ENCODE results near the gene TBC1D30. TPM values are rescaled to one million over a fixed set of nuclear protein-coding genes. Genes with fewer than 3 reads are reported as not detected.
"Not testable (repeated sequence)": the region's sequence is repeated elsewhere in the genome, so short reads cannot be mapped to it uniquely, and the experiment has no call there.

The TBC1D30 gene, protein sequence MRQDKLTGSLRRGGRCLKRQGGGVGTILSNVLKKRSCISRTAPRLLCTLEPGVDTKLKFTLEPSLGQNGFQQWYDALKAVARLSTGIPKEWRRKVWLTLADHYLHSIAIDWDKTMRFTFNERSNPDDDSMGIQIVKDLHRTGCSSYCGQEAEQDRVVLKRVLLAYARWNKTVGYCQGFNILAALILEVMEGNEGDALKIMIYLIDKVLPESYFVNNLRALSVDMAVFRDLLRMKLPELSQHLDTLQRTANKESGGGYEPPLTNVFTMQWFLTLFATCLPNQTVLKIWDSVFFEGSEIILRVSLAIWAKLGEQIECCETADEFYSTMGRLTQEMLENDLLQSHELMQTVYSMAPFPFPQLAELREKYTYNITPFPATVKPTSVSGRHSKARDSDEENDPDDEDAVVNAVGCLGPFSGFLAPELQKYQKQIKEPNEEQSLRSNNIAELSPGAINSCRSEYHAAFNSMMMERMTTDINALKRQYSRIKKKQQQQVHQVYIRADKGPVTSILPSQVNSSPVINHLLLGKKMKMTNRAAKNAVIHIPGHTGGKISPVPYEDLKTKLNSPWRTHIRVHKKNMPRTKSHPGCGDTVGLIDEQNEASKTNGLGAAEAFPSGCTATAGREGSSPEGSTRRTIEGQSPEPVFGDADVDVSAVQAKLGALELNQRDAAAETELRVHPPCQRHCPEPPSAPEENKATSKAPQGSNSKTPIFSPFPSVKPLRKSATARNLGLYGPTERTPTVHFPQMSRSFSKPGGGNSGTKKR
- total RNA-seq (under 1 TPM; 0.63 to 0.65 TPM), polyA plus RNA-seq (under 1 TPM in 2 of 3 donors, not detected in 1; 0.08 to 0.51 TPM), total RNA-seq (0 to 0.26 (median 0.12) reads per million in 6 experiments)

DNA sequence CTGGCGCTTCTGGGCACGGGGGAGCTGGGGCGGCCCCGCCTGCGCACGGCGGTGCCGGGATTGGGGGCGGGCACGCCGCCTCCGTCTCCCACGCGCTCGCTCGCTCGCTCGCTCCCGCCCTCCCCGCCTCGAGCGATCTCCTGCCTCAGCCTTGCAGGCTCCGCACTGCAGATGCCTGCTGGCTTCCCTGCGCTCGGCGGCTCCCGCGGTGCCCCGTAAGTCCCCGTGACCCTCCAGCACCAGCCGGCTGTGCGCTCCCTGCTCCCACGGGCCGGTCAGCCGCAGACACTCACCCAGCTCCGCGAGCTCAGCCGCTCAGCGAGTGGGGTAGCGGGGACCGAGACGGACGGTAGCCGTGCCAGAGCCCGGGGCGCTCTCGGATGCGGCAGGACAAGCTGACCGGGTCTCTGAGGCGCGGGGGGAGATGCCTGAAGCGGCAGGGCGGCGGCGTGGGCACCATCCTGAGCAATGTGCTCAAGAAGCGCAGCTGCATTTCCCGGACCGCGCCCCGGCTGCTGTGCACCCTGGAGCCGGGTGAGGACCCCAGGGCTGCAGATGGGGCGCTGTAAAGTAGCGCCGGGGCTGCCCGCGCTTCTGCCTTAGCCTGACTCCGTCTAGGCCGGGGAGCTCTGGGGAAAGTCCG, at the start of gene TBC1D30:
Gene TBC1D30 (plus strand): TSS at position 148 of the 643 bp plus-strand sequence. CDS start 233 bp downstream, at position 381.
- H3K9me3 Mint-ChIP-seq: peaks cover 0 to 14% (median 6%) of the 10 kb centered on the region in 9 donors
- POLR2A ChIA-PET: no interaction called here

DNA sequence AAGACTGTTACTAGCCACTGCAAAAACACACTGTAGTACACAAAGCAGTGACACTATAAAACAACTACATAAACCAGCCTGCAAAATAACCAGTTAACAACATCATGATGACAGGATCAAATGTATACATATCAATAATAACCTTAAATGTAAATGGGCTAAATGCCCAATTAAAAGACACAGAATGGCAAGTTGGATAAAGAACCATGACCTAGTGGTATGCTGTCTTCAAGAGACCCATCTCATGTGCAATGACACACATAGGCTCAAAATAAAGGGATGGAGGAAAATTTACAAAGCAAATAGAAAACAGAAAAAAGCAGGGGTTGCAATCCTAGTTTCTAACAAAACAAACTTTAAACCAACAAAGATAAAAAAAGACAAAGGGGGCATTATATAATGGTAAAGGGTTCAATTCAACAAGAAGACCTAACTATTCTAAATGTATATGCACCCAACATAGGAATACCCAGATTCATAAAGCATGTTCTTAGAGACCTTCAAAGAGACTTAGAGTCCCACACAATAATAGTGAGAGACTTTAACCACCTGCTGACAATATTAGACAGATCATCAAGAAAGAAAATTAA, 49.2 kb upstream of the TBC1D30 start:
- Mint-ChIP-seq H3K9me3 (peaks cover 13 to 59% (median 55%) of the 10 kb centered on the region in 9 donors), H3K27me3 (peaks cover 31 to 64% (median 51%) of the 10 kb centered on the region in 5 donors), H3K36me3 (peaks cover 14 to 39% (median 36%) of the 10 kb centered on the region in 3 donors)
- H3K4me1 Mint-ChIP-seq, DNase-seq, H3K27ac Mint-ChIP-seq, ATAC-seq, H3K4me3 Mint-ChIP-seq: not testable (repeated sequence)
- POLR2A ChIA-PET: interaction anchor here (0.7 kb wide), 1 partner anchor 248 kb away, joined by 4 read pairs; no protein-coding TSS in a partner anchor

More for the DNA sequence above, at the start of gene TBC1D30:
- Mint-ChIP-seq H3K4me1 (peaks cover 10 to 26% (median 18%) of the 10 kb centered on the region in 4 donors), H3K4me3 (peak within 1 kb of the TSS; percentile 67 to 86 (median 74)), H3K36me3 (peaks cover 0 to 16% (median 5%) of the 10 kb centered on the region in 3 donors), H3K27me3 (peaks cover 27 to 72% (median 52%) of the 10 kb centered on the region in 5 donors), H3K27ac (no peak within 1 kb of the TSS)
- DNase-seq (peak in 1 of 10 donors; percentile 7), ATAC-seq (peak; percentile 70 to 73)

DNA sequence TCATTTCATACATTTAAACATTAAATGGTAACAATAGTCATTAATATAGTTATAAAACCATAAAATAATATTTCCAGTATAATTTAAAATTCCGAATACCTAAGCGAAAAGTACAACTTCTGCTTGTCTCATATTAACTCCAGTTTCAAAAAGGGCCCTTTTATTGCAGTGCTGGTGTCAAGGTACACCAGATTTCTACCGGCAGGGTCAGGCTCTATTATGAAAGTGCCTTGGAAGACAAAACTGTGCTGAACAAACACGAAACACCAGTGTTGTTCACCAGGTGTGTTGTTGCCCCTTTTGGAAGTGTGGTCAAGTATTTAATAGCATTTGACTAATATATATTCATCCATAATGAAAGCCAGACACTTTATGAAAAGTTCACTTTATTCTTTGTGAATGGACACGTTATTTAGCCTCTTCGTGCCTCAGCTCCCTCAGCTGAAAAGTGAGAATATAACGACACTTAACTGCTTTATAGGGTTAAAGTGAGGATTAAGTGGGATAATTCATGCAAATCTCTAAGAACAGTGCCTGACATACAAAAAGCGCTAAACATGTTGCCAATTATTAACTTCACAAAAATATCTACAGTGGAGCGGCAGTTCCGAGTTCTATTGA, 45.0 kb upstream of the TBC1D30 start:
- DNase-seq (no peak), ATAC-seq (no peak)
- Mint-ChIP-seq H3K9me3 (peaks cover 12 to 44% (median 36%) of the 10 kb centered on the region in 9 donors), H3K27ac (no peak overlapping the region), H3K4me1 (peaks cover 10 to 20% (median 18%) of the 10 kb centered on the region in 4 donors), H3K27me3 (peaks cover 55 to 86% (median 59%) of the 10 kb centered on the region in 5 donors), H3K4me3 (peak overlapping the region in 9 of 10 donors; percentile 43 to 90 (median 73)), H3K36me3 (peaks cover 14 to 20% (median 19%) of the 10 kb centered on the region in 3 donors)
- POLR2A ChIA-PET: no interaction called here

DNA sequence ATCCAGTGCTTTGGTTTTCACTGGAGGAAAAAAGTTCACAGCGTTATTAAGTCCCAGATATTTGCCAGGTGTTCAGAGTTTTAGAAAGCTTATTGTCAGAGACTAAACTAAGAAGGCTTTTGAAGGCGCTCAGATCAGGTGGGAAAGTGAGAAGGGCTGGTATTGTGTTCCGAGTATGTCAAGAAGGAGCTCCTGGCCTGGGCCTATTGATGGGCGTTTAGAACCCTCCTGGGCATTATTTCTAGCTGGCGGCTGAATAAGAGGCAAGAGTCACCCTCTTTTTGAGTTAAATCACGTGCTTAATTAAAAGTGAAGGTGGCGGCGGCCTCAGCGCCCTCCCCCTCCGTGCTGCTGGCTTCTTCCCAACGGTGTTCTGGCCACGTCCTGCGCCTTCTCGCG, 44.3 kb upstream of the TBC1D30 start:
- no peak for ATAC-seq
- peaks cover 12 to 38% (median 30%) of the 10 kb centered on the region in 9 donors for H3K9me3 Mint-ChIP-seq
- H3K27ac Mint-ChIP-seq: peak overlapping the region in 1 of 10 donors; percentile 9
- H3K4me3 Mint-ChIP-seq: peak overlapping the region; percentile 43 to 90 (median 72)
- peaks cover 14 to 19% (median 18%) of the 10 kb centered on the region in 3 donors for H3K36me3 Mint-ChIP-seq
- peaks cover 10 to 20% (median 18%) of the 10 kb centered on the region in 4 donors for H3K4me1 Mint-ChIP-seq
- POLR2A ChIA-PET: interaction anchor here (2.2 kb wide), 1 partner anchor 20 kb away, joined by 9 read pairs; the partner anchor contains the start of gene GNS
- peaks cover 56 to 88% (median 61%) of the 10 kb centered on the region in 5 donors for H3K27me3 Mint-ChIP-seq
- no peak for DNase-seq

DNA sequence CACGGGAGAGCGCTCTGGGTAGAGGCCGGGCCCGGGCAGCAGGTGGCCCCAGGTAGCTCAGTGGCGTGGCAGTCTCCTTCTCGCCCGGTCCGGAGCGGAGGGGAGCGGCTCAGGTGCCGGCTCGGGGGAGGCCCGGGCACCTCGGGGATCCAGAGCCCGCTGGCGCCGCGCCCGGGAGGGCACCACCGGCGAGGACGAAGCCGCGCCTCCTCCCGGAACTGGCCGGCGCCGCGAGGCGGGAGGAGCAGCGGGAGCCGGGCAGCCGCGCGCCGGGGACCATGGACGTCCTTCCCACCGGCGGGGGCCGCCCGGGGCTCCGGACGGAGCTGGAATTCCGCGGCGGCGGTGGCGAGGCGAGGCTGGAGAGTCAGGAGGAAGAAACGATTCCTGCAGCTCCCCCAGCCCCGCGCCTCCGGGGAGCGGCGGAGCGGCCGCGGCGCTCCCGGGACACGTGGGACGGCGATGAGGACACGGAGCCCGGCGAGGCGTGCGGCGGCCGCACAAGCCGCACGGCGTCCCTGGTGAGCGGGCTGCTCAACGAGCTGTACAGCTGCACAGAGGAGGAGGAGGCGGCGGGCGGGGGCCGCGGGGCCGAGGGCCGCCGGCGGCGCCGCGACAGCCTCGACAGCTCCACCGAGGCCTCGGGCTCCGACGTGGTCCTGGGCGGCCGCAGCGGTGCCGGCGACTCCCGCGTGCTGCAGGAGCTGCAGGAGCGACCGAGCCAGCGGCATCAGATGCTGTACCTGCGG, 43.7 kb upstream of the TBC1D30 start:
- Mint-ChIP-seq H3K36me3 (peaks cover 12 to 15% (median 14%) of the 10 kb centered on the region in 3 donors), H3K4me3 (peak overlapping the region in 9 of 10 donors; percentile 43 to 91 (median 82)), H3K9me3 (peaks cover 7 to 32% (median 25%) of the 10 kb centered on the region in 9 donors), H3K4me1 (peaks cover 10 to 20% (median 18%) of the 10 kb centered on the region in 4 donors), H3K27me3 (peaks cover 53 to 83% (median 60%) of the 10 kb centered on the region in 5 donors), H3K27ac (no peak overlapping the region)
- ATAC-seq (peak; percentile 62 to 68), DNase-seq (peak in 4 of 10 donors; percentile 14 to 22 (median 18))
- POLR2A ChIA-PET: interaction anchor here (2.2 kb wide), 1 partner anchor 21 kb away, joined by 9 read pairs; the partner anchor contains the start of gene GNS

DNA sequence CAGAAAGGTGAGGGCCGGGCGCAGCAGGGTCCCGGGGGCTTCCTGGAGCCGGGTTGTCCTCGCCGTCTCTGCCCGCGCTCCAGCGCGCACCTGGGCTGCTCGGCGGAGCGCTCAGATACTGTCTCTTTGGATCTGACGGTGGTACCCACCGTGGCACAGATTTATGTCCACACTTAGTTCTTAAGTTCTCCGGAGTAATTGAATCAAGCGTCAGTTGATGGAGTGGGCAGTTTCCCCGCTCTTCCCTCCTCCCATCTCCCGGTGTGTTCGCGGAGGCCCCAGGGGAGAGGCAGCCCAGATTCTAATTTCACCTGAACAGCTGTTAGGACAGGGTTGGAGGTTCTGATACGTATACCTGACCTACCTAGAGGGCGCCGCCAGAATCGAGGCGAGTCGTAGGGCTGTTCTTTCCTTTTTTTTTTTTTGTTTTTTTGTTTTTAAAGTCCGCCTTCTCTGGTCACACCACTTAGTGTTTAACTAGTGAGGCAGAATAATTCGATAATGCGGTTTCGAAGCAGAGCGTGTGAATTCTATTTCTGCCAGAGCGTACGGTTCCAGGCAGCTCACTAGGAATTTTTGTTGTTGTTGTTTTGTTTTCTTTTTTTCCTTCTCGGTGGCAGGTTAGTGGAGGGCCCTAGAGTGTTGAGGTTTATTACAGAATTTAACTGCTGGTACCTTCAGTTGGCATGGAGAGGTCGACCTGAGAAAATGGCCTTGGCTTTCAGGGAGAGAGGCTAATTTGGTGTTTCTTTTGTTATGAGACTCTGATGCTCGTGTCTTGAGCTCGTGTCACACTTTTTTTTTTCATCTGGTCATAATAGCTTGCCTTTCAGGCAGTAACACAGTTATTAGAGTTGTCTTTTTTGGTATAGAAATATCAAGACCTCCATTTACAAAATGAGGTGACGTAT, 42.9 kb upstream of the TBC1D30 start:
- ATAC-seq (peak; percentile 62 to 64), DNase-seq (peak in 2 of 10 donors; percentile 20 to 31)
- Mint-ChIP-seq H3K4me1 (peaks cover 10 to 20% (median 18%) of the 10 kb centered on the region in 4 donors), H3K27ac (peak overlapping the region in 3 of 10 donors; percentile 27 to 80 (median 44)), H3K36me3 (peaks cover 4 to 10% (median 9%) of the 10 kb centered on the region in 3 donors), H3K4me3 (peak overlapping the region; percentile 76 to 91 (median 82)), H3K27me3 (peaks cover 46 to 74% (median 60%) of the 10 kb centered on the region in 5 donors), H3K9me3 (peaks cover 0 to 24% (median 16%) of the 10 kb centered on the region in 9 donors)
- POLR2A ChIA-PET: interaction anchor here (2.2 kb wide), 1 partner anchor 22 kb away, joined by 9 read pairs; the partner anchor contains the start of gene GNS

DNA sequence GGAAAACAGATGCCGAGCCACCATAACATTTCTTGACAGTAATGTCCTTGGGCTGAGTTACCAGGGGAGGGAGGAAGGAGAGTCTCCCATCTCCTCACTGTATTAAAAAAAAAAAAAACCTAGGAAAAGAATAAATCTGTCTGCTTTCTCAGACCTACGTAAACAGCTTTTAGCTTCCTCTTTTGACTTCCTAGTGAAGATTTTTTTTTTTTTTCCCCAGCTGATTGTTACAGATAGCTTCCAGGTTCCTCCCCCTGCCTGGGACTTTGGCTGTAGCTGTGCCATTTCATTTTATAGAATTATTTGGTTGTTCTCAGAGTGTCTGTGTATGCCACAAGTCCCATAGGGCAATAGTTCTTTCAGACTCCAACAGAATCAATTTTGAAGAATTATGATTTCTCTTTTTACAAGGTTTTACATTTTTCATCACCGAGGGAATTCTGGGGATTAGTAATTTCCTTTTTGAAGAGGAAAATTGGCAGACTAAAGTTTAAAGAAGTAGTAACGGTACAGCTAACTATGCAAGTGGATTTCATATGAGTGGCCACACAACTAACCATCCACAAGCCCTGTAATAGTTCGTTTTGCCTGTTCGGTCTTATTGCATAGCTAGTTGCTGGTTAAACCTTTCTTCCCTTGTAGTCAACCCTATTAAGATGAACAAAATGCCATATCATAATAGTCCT, 42.1 kb upstream of the TBC1D30 start:
- peaks cover 0 to 10% (median 3%) of the 10 kb centered on the region in 3 donors for H3K36me3 Mint-ChIP-seq
- H3K9me3 Mint-ChIP-seq: peaks cover 0 to 16% (median 8%) of the 10 kb centered on the region in 9 donors
- no peak for ATAC-seq
- H3K4me1 Mint-ChIP-seq: peaks cover 10 to 20% (median 18%) of the 10 kb centered on the region in 4 donors
- peaks cover 40 to 66% (median 56%) of the 10 kb centered on the region in 5 donors for H3K27me3 Mint-ChIP-seq
- no peak for DNase-seq
- H3K4me3 Mint-ChIP-seq: peak overlapping the region; percentile 76 to 91 (median 82)
- H3K27ac Mint-ChIP-seq: peak overlapping the region in 1 of 10 donors; percentile 27
- POLR2A ChIA-PET: interaction anchor here (0.6 to 2.2 kb wide), 2 partner anchors 22 to 61 kb away, joined by 3 to 9 read pairs; partner anchors contain the start of gene GNS

DNA sequence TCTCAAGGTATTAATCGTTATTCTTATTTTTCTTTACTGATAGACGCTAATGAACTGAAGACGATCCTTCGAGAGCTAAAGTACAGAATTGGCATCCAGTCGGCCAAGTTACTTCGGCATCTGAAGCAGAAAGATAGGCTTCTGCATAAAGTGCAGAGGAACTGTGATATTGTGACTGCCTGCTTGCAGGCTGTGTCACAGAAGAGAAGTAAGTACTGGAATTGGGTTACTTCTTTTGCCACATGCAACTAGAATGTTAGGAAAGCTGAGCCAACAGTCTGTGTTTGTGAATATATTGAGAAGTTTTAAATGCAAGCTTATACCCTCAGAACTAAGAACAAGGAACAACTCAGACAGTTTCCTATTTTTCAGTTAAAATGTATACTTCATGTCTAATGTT, 38.6 kb upstream of the TBC1D30 start:
- DNase-seq (no peak), ATAC-seq (no peak)
- Mint-ChIP-seq H3K27ac (no peak overlapping the region), H3K4me3 (no peak overlapping the region), H3K27me3 (peaks cover 23 to 39% (median 34%) of the 10 kb centered on the region in 5 donors), H3K9me3 (no peaks in the 10 kb centered on the region), H3K4me1 (peaks cover 8 to 14% (median 14%) of the 10 kb centered on the region in 4 donors), H3K36me3 (peaks cover 0 to 5% (median 0%) of the 10 kb centered on the region in 3 donors)
- POLR2A ChIA-PET: no interaction called here

DNA sequence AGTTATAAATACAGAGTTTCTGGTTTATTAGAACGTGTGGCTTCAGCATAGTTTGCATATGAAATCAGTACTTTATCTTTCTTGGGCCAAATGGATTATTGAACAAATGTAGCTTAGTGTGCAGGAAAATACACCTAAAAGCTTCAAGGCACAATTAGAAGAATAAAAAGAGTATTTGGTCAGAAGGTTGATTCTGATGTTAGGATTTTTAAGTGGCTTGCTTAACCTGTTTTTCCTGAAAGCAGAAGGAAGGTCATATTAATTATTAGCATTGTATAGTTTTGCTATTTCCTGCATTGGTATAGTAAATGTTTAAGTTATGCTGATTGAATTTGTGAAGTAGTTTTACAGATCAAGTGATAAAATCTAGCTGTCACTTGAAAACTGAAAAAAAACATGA, 34.3 kb upstream of the TBC1D30 start:
- H3K27ac Mint-ChIP-seq: no peak overlapping the region
- no peak for ATAC-seq
- peaks cover 0 to 7% (median 6%) of the 10 kb centered on the region in 5 donors for H3K27me3 Mint-ChIP-seq
- H3K9me3 Mint-ChIP-seq: no peaks in the 10 kb centered on the region
- no peak for DNase-seq
- H3K36me3 Mint-ChIP-seq: no peaks in the 10 kb centered on the region
- H3K4me1 Mint-ChIP-seq: no peaks in the 10 kb centered on the region
- POLR2A ChIA-PET: no interaction called here
- H3K4me3 Mint-ChIP-seq: no peak overlapping the region
